CD4-positive, alpha-beta T cell treated with Interleukin-10 for 1 hour (primary cell): ENCODE data around the gene LPAR1.

Experiments used
- DNase-seq: peaks from one replicate; pipeline ENCODE4 v3.0.0-alpha.2; 2020

The LPAR1 gene

GRCh38 chr9:110949081-110949480 lies 89.2 kb downstream of the LPAR1 start:
- DNase-seq: no peak

DNA sequence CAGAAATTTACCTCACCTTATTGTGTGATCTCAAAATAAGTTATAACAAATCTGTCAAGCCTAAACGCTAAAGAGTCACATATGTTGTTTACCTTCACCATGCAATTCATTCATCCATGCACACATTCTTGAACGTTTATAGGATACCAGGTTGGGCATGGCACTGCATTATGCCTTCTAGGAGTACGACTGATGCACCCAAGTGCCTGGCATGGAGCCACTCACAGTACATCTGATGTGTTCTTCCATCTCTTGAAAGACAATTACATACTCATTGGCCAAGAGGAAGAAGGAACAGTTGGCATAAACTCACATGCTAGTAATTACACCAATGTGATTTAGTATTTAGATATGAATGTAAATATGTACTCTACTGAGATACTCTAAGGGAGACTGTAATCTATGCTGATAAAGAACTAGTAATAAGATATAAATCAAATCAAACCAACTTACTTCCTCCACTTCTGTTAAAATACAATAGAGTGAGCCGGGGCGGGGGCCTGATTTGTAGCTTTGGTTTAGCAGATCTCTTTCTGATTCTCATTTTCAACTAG lies 90.7 kb downstream of the LPAR1 start:
- no peak for DNase-seq

- DNase-seq: no peak
Observed at GRCh38 chr9:110942522-110942921, 95.7 kb downstream of the LPAR1 start.

DNA sequence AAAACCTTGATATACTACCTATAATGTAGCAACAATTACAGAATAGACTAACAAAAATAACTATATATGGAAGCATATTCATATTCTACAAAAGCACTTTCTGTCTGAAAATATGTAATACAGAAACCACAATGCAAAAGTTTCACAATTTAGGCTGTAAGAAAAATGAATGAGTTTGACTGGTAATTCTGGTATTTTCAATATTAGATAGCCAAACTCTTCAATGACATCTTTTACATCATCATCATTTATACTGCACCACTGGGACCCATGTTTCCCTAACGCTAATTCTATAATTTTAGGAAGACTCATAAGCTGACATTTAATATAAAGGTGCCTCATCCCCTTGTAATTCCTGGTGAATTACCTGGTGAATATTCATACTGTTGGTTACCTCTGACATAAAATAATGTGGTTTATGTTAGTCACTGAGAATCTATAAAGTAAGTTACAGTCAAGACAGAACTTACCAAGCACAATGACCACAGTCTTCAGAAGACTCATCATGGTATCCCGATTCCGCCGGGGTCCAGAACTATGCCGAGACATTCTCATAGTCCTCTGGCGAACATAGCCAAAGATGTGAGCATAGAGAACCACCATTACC lies 97.2 kb downstream of the LPAR1 start:
- no peak for DNase-seq

- DNase-seq: no peak
Observed at GRCh38 chr9:110939573-110939972, 98.7 kb downstream of the LPAR1 start.

GRCh38 chr9:110939047-110939446 lies 99.2 kb downstream of the LPAR1 start:
- no peak for DNase-seq

DNA sequence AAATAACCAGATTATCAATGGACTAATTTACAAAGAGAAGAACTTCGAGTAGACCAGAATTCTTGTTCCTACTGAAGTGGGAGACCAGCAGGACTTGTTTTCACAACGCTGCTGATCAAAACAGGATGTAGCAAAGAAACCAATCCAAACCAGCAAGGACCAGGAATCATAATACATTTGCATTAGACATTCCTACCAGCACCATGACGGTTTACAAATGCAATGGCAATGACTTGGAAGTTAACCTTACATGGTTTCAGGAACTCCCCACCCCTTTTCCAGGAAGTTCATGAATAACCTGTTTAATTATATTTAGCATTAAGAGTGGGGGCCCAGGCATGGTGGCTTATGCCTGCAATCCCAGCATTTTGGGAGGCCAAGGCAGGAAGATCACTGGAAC lies 100.0 kb downstream of the LPAR1 start:
- DNase-seq: no peak

- no peak for DNase-seq
Observed at GRCh38 chr9:110936719-110937452, 101.4 kb downstream of the LPAR1 start.

DNA sequence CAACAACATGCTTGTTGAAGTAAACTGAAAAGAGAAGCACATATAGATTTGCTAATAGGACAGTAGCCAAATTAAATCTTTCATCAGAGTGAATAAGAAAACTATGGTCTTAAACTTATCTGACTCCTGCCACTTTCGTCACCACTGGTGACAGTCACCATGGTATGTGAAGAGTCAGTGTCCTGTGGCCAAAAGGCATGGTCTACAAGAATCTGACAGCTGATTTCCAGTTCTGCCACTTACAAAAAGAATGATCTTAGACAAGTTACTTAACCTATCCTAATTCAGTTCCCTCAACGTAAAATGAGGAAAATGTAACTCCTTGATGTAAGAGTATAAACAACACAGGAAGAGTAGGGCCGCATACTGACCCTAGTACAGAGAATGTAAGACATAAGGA lies 102.0 kb downstream of the LPAR1 start:
- no peak for DNase-seq

DNA sequence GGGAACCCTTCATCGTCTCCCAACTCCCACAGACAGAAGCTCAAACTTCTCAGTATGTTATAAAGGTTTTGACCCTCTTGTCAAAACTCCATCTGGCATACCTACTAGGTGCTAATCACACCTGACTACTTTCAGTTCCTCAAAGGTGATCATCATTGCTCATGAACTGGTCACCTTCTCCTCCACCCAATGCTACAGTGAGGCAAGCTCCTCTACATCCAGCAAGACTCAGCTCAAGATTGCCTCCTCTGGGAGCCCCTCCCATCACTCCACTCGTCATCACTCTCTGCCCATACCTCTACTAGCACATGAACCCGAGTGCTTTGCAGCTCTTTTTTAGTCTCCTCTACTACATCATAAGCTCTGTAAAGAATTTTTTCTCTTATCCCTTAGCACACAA lies 102.4 kb downstream of the LPAR1 start:
- no peak for DNase-seq

- DNase-seq: no peak
Observed at GRCh38 chr9:110933350-110934001, 104.8 kb downstream of the LPAR1 start.

DNA sequence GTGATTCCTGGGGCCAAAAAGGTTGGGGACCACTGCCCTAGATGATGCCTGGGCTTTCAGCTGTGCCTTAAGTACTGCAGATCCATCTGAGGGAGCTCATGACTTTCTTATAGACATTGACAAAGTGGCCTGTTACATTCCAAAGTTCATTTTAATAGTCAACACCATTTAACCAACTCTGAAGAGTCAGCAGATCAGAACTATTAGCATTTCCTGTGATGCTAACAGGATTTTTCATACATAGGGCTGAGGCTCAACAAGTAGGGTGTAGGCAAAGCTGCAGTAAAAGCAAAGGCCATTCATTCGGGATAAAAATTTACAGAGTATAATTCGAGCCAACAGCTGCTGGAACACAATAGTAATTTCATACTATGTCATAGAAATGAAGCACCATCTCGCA lies 105.4 kb downstream of the LPAR1 start:
- DNase-seq: no peak

GRCh38 chr9:110928599-110928998 lies 109.7 kb downstream of the LPAR1 start:
- no peak for DNase-seq

DNA sequence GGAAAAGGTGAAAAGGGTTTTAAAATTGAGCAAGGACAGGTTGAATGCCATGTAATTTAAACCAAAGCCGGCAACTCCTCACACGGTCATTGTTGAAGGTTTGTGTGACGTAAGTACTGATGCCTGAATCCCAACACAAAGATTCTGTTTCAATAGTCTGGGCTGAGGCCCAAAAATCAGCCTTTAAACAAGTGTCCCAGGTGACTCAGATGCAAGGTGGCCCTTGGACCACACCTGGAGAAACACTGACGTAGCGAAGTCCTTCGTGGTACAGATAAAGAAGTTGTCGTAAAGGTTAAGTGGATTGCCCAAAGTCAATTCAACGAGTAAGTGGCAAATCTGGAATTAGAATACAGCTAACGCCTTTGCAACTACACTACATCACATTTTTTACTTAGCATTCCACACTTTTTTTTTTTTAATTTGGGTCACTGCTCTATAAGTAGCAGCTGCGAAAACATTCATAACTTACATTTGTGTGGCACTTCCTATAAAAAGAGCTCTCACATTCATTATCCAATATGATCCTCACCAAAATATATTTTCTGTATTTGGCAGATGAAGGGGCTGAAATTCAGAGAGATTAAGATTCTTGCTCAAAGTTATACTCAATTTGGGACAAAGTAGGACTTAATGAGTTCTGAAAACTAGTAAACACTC lies 111.3 kb downstream of the LPAR1 start:
- DNase-seq: no peak

DNA sequence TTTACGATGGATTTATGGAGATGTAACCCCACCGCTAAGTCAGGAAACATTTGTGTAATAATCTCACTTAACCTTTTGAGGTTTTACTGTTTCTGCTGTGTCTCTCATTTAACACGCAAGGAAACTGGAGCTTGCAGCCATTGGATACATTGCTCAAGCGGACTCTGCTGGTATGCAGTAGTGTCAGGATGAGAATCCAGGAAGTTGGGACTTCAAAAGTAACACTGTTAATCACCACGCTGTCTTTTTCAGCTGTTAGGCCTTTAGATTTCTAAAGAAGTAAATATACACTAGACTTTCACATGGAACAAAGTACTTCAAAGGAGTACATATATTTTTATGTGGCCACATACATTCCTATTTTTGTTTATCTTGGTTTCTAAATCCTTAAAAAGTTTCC lies 114.7 kb downstream of the LPAR1 start:
- no peak for DNase-seq

DNA sequence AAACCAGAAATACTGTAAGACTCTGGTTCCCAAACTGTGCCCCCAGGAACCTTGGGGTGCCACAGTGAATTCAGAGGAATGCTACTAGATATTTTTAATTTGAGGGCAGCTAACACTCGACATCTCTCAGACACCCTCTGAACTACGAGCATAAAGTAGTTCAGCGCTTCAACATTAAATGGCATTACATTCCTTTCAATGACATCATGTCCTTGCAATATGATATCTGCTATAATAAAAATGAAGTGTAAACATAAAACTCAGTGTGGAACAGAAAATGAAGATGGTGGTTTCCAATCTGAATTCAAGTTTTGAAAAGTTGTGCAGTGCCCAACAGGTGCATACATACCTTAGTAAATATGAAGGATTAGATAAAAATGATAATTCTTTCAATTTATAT lies 116.1 kb downstream of the LPAR1 start:
- DNase-seq: no peak

GRCh38 chr9:110921705-110922104 lies 116.6 kb downstream of the LPAR1 start:
- DNase-seq: no peak

DNA sequence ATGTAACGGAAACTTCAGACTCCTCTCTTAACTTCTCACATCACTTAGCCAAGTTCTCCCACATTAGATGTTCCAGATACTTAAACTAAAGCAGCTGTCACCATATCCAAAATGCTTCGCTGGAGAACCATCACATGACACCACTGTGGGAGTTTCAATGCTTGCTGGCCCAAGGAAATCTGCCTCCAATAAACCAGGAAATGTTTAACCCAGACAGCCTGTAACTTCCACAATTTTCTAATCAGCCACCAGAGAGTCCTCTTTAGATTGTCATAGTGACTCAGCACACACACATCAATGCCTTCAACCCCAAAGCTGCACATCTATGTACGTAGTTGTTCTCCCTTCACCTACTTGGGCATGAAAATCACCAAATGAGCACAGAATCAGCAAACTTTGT lies 118.7 kb downstream of the LPAR1 start:
- no peak for DNase-seq

- no peak for DNase-seq
Observed at GRCh38 chr9:110919050-110919435, 119.2 kb downstream of the LPAR1 start.

DNA sequence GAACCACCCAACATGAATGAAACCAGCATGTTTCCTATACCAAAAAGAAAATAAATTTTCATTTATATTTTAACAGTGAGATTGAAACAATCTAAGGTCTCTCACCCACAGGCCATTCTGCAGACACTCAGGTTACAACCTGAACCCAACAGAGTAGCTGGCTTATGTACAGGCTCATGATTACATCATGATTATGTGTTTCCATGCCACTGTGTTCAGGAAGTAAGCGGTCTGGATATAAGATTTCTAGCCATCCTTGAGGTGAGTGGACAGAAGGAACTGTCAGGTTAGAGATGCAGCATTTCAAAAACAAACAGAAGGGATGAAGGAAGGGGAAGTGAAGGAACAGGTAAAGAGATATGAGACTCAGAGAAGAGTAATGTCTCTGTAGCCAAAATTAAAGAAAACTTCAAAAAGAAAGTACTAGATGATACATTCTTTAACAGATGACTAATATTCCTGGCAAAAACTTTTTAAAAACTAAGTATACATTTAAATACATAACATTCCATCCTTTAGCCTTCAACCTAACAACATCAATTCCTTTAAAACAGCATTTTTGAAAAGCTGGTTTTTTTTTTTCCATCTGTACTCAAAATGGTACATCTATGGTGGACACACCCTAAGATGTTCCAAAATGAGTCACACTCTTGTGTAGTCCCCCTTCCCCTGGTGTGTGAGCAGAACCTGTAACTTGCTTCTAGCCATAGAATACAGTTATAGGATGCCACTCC lies 119.8 kb downstream of the LPAR1 start:
- no peak for DNase-seq

- no peak for DNase-seq
Observed at GRCh38 chr9:110916403-110916802, 121.9 kb downstream of the LPAR1 start.

- DNase-seq: no peak
Observed at GRCh38 chr9:110912419-110913291, 125.6 kb downstream of the LPAR1 start.
